Stimulated activated naive CD8-positive, alpha-beta T cell treated with anti-CD3 and anti-CD28 coated beads, Interleukin-15, Interleukin-2, amounts not matched to agents 100 ng/mL and 50 ng/mL, for 24 hours (primary cell): ENCODE results near the gene TBC1D19.
"Not testable (repeated sequence)": the region's sequence is repeated elsewhere in the genome, so short reads cannot be mapped to it uniquely, and the experiment has no call there.

Experiments
- H3K27ac Mint-ChIP-seq: one replicate; pipeline ENCODE4 v1.8.0; 2021; ENCODE audit warnings: mild to moderate bottlenecking, mixed read lengths
- H3K27me3 Mint-ChIP-seq: one replicate; pipeline ENCODE4 v1.8.0; 2021; ENCODE audit warnings: mixed read lengths
- H3K36me3 Mint-ChIP-seq: one replicate; pipeline ENCODE4 v1.8.0; 2021; ENCODE audit warnings: low read depth, mixed read lengths
- H3K4me1 Mint-ChIP-seq: one replicate; pipeline ENCODE4 v1.8.0; 2021; ENCODE audit warnings: low read depth, mixed read lengths
- H3K4me3 Mint-ChIP-seq: one replicate; pipeline ENCODE4 v1.8.0; 2021; ENCODE audit warnings: mild to moderate bottlenecking, mixed read lengths
- H3K9me3 Mint-ChIP-seq: one replicate; pipeline ENCODE4 v1.8.0; 2021; ENCODE audit warnings: mixed read lengths

The TBC1D19 gene, protein sequence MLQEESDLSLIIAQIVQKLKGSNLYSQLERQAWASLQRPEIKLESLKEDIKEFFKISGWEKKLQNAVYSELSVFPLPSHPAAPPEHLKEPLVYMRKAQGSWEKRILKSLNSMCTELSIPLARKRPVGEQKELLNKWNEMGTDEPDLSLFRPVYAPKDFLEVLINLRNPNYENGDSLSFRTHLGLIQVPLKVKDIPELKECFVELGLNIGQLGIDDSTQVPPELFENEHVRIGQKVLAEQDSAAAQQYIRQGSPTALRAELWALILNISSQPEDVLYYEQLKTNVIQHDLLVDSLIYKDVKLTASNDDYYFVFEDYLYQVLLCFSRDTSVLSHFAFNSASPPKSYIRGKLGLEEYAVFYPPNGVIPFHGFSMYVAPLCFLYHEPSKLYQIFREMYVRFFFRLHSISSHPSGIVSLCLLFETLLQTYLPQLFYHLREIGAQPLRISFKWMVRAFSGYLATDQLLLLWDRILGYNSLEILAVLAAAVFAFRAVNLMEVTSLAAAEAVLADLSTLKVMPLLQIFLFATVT

DNA sequence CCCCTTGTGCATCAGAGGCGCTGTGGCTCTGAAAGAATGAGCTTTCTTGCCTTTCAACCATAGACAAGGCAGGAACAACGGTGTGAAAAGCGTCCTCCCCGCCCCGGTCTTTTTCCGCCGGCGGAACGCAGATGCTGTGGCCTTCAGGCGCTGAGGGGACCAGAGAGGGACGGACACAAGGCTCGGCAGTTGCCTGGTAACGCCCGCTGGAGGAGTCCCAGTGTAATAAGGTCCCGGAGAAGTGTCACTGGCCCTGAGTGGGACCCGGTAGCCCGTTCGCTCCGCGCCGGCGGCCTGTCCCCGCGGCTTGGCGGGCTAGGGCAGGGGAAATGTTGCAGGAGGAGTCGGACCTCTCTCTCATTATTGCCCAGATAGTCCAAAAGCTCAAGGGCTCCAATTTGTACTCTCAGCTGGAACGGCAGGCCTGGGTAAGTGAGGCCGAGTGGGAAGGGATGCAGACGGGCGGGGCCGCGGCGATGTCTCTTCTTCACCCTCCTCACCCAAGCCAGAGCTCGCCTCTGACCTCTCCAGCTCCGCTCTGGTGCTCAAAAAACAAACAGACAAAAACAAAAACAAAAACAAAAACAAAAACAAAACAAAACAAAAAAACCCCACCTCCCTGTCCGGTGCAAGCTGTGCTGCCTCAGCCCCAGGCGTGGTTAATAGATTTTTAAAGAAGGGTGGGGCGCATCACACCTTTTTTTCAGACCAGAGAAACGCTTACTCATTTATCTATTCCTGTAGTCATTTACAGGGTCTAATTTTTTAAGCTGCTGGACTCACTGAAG, at the start of gene TBC1D19:
Gene TBC1D19 (plus strand): TSS at position 220 of the 788 bp plus-strand sequence. CDS start 110 bp downstream, at position 330.
- Mint-ChIP-seq H3K9me3 (no peaks in the 10 kb centered on the region), H3K36me3 (peaks cover 8% of the 10 kb centered on the region), H3K4me1 (peaks cover 28% of the 10 kb centered on the region), H3K4me3 (peak within 1 kb of the TSS; percentile 94), H3K27ac (peak within 1 kb of the TSS; percentile 82), H3K27me3 (no peaks in the 10 kb centered on the region)

- H3K4me3 Mint-ChIP-seq: no peak overlapping the region
- H3K27me3 Mint-ChIP-seq: peaks cover 6% of the 10 kb centered on the region
- peaks cover 26% of the 10 kb centered on the region for H3K9me3 Mint-ChIP-seq
- peaks cover 4% of the 10 kb centered on the region for H3K36me3 Mint-ChIP-seq
- H3K27ac Mint-ChIP-seq: no peak overlapping the region
- H3K4me1 Mint-ChIP-seq: no peaks in the 10 kb centered on the region
Observed at GRCh38 chr4:26542991-26543390, 40.9 kb upstream of the TBC1D19 start.

- no peaks in the 10 kb centered on the region for H3K4me1 Mint-ChIP-seq
- peaks cover 12% of the 10 kb centered on the region for H3K27me3 Mint-ChIP-seq
- no peak overlapping the region for H3K27ac Mint-ChIP-seq
Observed at GRCh38 chr4:26544421-26544820, 39.5 kb upstream of the TBC1D19 start.

GRCh38 chr4:26548379-26548778, 35.5 kb upstream of the TBC1D19 start:
- not testable (repeated sequence) for H3K27ac Mint-ChIP-seq, H3K36me3 Mint-ChIP-seq, H3K4me3 Mint-ChIP-seq, H3K4me1 Mint-ChIP-seq
- Mint-ChIP-seq H3K9me3 (peaks cover 28% of the 10 kb centered on the region), H3K27me3 (peaks cover 21% of the 10 kb centered on the region)

More at GRCh38 chr4:26544421-26544820, 39.5 kb upstream of the TBC1D19 start:
- H3K36me3 Mint-ChIP-seq: peaks cover 4% of the 10 kb centered on the region
- peaks cover 26% of the 10 kb centered on the region for H3K9me3 Mint-ChIP-seq
- H3K4me3 Mint-ChIP-seq: no peak overlapping the region

DNA sequence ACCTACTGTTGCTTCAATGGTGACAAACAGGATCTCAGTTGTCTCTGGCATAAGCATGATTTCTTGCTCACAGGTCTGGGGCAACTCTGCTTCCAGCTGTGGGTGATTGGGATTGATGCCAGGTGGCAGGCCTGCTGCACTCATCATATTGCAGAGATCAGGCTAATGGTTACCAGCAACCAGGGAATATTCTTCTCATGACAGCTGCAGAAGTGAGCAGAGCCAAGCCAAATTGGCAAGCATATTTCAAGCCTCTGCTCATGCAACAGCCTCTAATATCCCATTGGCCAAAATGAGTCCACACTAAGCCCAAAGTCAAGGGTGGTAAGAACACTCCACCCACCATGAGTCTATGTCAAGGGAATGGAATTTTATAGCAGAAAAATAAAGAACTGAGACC, 26.7 kb upstream of the TBC1D19 start:
- Mint-ChIP-seq H3K27me3 (peaks cover 39% of the 10 kb centered on the region), H3K4me3 (no peak overlapping the region), H3K27ac (no peak overlapping the region), H3K36me3 (no peaks in the 10 kb centered on the region), H3K4me1 (no peaks in the 10 kb centered on the region), H3K9me3 (peaks cover 21% of the 10 kb centered on the region)

DNA sequence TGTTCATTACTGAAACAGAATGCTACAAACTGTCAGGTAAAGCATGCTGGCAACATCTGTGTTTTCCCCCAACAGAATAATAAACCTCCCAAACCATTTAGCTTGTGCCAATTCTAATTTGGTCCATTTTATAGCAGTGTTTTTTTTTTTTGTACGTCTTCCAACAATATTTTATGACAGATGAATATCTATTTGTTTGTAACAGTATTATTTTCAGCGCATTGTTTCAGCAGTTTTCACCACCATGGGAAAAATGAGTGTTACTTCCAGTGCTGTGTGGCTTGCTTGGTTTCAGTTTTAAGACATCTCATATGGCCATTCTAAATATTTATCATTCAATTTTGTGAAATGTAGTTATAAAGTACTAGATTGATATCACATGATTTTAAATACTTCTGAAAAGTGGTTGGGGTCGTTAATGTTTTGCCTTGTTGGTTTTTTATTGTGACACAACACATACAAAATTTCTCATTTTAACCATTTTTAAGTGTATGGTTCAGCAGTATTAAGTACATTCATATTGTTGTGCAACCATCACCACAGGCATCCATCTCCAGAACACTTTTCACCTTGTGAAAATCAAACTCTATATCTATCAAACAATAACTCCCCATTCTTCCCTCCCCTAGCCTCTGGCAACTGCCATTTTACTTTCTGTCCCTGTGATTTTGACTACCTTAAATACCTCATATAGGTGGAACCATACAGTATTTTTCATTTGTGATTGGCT, 25.6 kb upstream of the TBC1D19 start:
- H3K4me3 Mint-ChIP-seq: no peak overlapping the region
- no peaks in the 10 kb centered on the region for H3K4me1 Mint-ChIP-seq
- H3K27ac Mint-ChIP-seq: no peak overlapping the region
- no peaks in the 10 kb centered on the region for H3K36me3 Mint-ChIP-seq
- H3K9me3 Mint-ChIP-seq: peaks cover 19% of the 10 kb centered on the region
- H3K27me3 Mint-ChIP-seq: peaks cover 35% of the 10 kb centered on the region

GRCh38 chr4:26566133-26566532, 17.8 kb upstream of the TBC1D19 start:
- Mint-ChIP-seq H3K36me3 (no peaks in the 10 kb centered on the region), H3K27ac (peak overlapping the region; percentile 56), H3K4me3 (no peak overlapping the region)

DNA sequence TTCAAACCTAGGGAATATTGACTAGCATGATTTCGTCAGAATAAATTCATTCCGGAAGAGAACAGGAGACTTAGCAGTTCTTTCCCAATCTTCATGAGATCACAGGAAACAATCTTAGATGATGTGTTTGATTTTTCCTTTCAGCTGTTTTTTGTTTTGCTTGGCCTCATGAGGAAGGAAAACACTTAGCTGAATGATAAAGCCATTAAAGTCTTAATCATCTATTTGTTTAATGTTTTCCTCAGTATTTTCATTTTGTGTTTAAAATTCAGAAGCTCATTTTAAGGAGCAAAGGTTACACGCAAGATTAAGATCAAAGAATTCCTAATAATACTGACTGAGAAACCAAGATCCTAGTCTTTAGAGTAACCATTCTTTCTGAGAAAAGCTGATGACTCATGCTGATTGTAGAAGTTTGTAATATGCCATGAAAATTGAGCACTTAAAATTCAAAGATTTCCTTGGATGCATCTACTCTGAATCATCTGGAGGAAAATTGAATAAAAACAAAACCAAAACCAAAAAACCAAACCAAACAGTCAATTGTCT, 15.4 kb upstream of the TBC1D19 start:
- Mint-ChIP-seq H3K27ac (peak overlapping the region; percentile 31), H3K36me3 (no peaks in the 10 kb centered on the region), H3K4me3 (no peak overlapping the region), H3K27me3 (peaks cover 13% of the 10 kb centered on the region), H3K4me1 (peaks cover 28% of the 10 kb centered on the region), H3K9me3 (no peaks in the 10 kb centered on the region)

More at GRCh38 chr4:26566133-26566532, 17.8 kb upstream of the TBC1D19 start:
- Mint-ChIP-seq H3K4me1 (peaks cover 28% of the 10 kb centered on the region), H3K9me3 (peaks cover 1% of the 10 kb centered on the region), H3K27me3 (peaks cover 23% of the 10 kb centered on the region)

DNA sequence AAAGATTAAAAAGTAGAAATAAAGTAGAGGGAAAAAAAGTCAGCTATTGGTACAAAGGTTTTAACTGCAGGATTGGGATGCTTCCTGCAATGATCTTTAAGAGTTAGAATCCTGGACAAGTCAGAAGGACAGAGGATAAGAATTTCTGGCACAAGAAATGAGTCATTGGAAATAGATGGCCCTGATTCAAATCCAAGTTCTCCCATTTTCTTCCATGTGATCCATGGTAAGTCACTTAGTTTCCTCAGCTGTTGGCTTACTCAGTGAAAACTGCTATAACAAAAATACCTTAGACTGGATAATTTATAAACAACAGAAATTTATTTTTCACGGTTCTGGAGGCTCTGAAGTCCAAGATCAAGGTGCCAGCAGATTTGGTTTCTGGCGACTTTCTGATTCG, 13.3 kb upstream of the TBC1D19 start:
- H3K4me3 Mint-ChIP-seq: no peak overlapping the region
- H3K4me1 Mint-ChIP-seq: peaks cover 28% of the 10 kb centered on the region
- peaks cover 2% of the 10 kb centered on the region for H3K27me3 Mint-ChIP-seq
- H3K9me3 Mint-ChIP-seq: no peaks in the 10 kb centered on the region
- H3K36me3 Mint-ChIP-seq: no peaks in the 10 kb centered on the region
- H3K27ac Mint-ChIP-seq: no peak overlapping the region

- H3K36me3 Mint-ChIP-seq: no peaks in the 10 kb centered on the region
- peaks cover 16% of the 10 kb centered on the region for H3K27me3 Mint-ChIP-seq
- no peak overlapping the region for H3K27ac Mint-ChIP-seq
- H3K9me3 Mint-ChIP-seq: no peaks in the 10 kb centered on the region
- H3K4me3 Mint-ChIP-seq: no peak overlapping the region
- peaks cover 10% of the 10 kb centered on the region for H3K4me1 Mint-ChIP-seq
Observed at GRCh38 chr4:26573389-26573794, 10.5 kb upstream of the TBC1D19 start.

DNA sequence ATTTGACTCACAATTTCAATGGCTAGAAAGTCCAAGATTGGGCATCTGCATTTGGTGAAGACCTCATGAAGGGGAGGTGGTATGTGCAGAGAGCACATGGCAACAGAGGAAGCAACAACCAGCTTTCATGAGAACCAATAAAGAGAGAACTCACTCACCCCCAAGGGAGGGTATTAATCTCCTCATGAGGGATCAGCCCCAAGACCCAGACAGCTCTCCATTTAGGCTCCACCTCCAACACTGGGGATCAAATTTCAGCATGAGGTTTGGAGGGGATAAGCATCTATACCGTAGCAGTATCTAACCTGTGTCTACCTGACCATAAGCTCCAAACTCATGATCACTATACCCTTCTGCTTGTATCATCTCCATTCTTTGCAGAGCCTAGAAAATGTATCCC, 9.3 kb upstream of the TBC1D19 start:
- no peaks in the 10 kb centered on the region for H3K36me3 Mint-ChIP-seq
- H3K4me3 Mint-ChIP-seq: no peak overlapping the region
- no peaks in the 10 kb centered on the region for H3K9me3 Mint-ChIP-seq
- H3K4me1 Mint-ChIP-seq: peaks cover 3% of the 10 kb centered on the region
- H3K27me3 Mint-ChIP-seq: peaks cover 16% of the 10 kb centered on the region
- H3K27ac Mint-ChIP-seq: no peak overlapping the region

GRCh38 chr4:26576231-26576739, 7.6 kb upstream of the TBC1D19 start:
- Mint-ChIP-seq H3K27me3 (peaks cover 16% of the 10 kb centered on the region), H3K4me1 (no peaks in the 10 kb centered on the region), H3K36me3 (no peaks in the 10 kb centered on the region), H3K9me3 (no peaks in the 10 kb centered on the region), H3K4me3 (no peak overlapping the region), H3K27ac (no peak overlapping the region)

GRCh38 chr4:26577066-26577465, 6.8 kb upstream of the TBC1D19 start:
- Mint-ChIP-seq H3K27me3 (peaks cover 16% of the 10 kb centered on the region), H3K4me1 (no peaks in the 10 kb centered on the region), H3K36me3 (no peaks in the 10 kb centered on the region), H3K9me3 (no peaks in the 10 kb centered on the region), H3K4me3 (no peak overlapping the region), H3K27ac (no peak overlapping the region)

- Mint-ChIP-seq H3K4me1 (peaks cover 11% of the 10 kb centered on the region), H3K27ac (no peak overlapping the region), H3K27me3 (peaks cover 16% of the 10 kb centered on the region), H3K36me3 (no peaks in the 10 kb centered on the region), H3K4me3 (no peak overlapping the region), H3K9me3 (no peaks in the 10 kb centered on the region)
Observed at GRCh38 chr4:26579169-26579568, 4.7 kb upstream of the TBC1D19 start.
